H1 (cell line): Measurements from ENCODE around the gene ELOVL5. TPM values are rescaled to one million over a fixed set of nuclear protein-coding genes. Genes with fewer than 3 reads are reported as not detected.

Source experiments
- CTCF ChIA-PET: fragments of 300-600 bp; sonication (Branson Sonifier 250); formaldehyde crosslinking; loops from one replicate; lab custom pipeline; 2021; ENCODE audit not compliant: partially characterized antibody; lab: Charles Lee
- POLR2A ChIA-PET: fragments of 300-600 bp; sonication (Branson Sonifier 250); formaldehyde crosslinking; loops from one replicate; lab custom pipeline; 2021; ENCODE audit warnings: inconsistent platforms; ENCODE audit not compliant: partially characterized antibody; lab: Charles Lee
- DNase-seq, 2 experiments: peaks; one replicate each; pipeline versions ENCODE4 v3.0.0 to v3.0.0-alpha.2; 2010 to 2022; ENCODE audit warnings: low spot score in 2 of 2, low read depth in 1 of 2, mixed read lengths in 1 of 2
- FAIRE-seq: peaks from 2 replicates; lab custom pipeline; 2011; peaks lifted over from hg19 to GRCh38; lab: Jason Lieb, UNC
- H2AFZ ChIP-seq: 2 replicates; pipeline ENCODE4 v1.8.1; 2012; ENCODE audit warnings: low read length, inconsistent platforms
- H2AK5ac ChIP-seq: 2 replicates; pipeline ENCODE4 v1.6.1; 2013; ENCODE audit warnings: low read depth, low read length
- H2BK120ac ChIP-seq: replicated peaks from 2 replicates; pipeline ENCODE3; 2013; ENCODE audit warnings: low read depth, low read length, inconsistent platforms
- H2BK12ac ChIP-seq: 2 replicates; pipeline ENCODE4 v1.6.1; 2013; ENCODE audit warnings: low read depth, low read length
- H2BK15ac ChIP-seq: 2 replicates; pipeline ENCODE4 v1.6.1; 2013; ENCODE audit warnings: low read length
- H2BK20ac ChIP-seq: 2 replicates; pipeline ENCODE4 v1.6.1; 2013; ENCODE audit warnings: low read length
- H2BK5ac ChIP-seq: 2 replicates; pipeline ENCODE4 v1.6.1; 2013; ENCODE audit warnings: low read depth, low read length
- H3K14ac ChIP-seq: 2 replicates; pipeline ENCODE4 v1.6.1; 2013; ENCODE audit warnings: inconsistent platforms; ENCODE audit not compliant: insufficient read length
- H3K18ac ChIP-seq: 2 replicates; pipeline ENCODE4 v1.6.1; 2013; ENCODE audit warnings: low read length; ENCODE audit errors: extremely low read depth
- H3K23ac ChIP-seq: 2 replicates; pipeline ENCODE4 v1.6.1; 2013; ENCODE audit warnings: inconsistent platforms; ENCODE audit not compliant: insufficient read length
- H3K23me2 ChIP-seq: 2 replicates; pipeline ENCODE4 v1.6.1; 2013; ENCODE audit warnings: low read depth, low read length
- H3K27ac ChIP-seq: 2 replicates; pipeline ENCODE4 v1.6.1; 2011; ENCODE audit warnings: low read depth, low read length, inconsistent platforms
- H3K27me3 ChIP-seq, 4 experiments: replicated peaks in 1 of 4; 1 replicate in 1 of 4; 2 replicates in 3 of 4; pipeline versions ENCODE4 v1.6.1 to v1.8.1; 2011 to 2013; ENCODE audit warnings: low read length in 3 of 4, mild to moderate bottlenecking in 3 of 4, inconsistent platforms in 2 of 4, mixed read lengths in 2 of 4, moderate library complexity in 1 of 4; ENCODE audit not compliant: control insufficient read depth in 3 of 4, insufficient read depth in 3 of 4; ENCODE audit errors: extremely low read depth in 1 of 4
- H3K36me3 ChIP-seq, 4 experiments: 2 replicates each; pipeline versions ENCODE4 v1.6.1 to v1.8.1; 2011 to 2013; ENCODE audit warnings: mild to moderate bottlenecking in 4 of 4, low read length in 3 of 4, moderate library complexity in 2 of 4, control low read depth in 1 of 4, inconsistent platforms in 1 of 4; ENCODE audit not compliant: insufficient read depth in 4 of 4, control insufficient read depth in 2 of 4
- H3K4ac ChIP-seq: replicated peaks from 2 replicates; pipeline ENCODE3; 2013; ENCODE audit warnings: low read length, low read depth, mixed read lengths, inconsistent platforms; ENCODE audit not compliant: insufficient read length
- H3K4me1 ChIP-seq, 4 experiments: replicated peaks in 1 of 4; 1 replicate in 1 of 4; 2 replicates in 3 of 4; pipeline versions ENCODE4 v1.6.1 to v1.8.1; 2011 to 2013; ENCODE audit warnings: low read length in 3 of 4, inconsistent platforms in 2 of 4, mixed read lengths in 1 of 4; ENCODE audit not compliant: insufficient read depth in 4 of 4, control insufficient read depth in 3 of 4
- H3K4me2 ChIP-seq, 2 experiments: 2 replicates each; pipeline versions ENCODE4 v1.6.1 to v1.8.1; 2011 to 2013; ENCODE audit warnings: low read depth in 2 of 2, low read length in 2 of 2, control low read depth in 1 of 2, inconsistent platforms in 1 of 2, mild to moderate bottlenecking in 1 of 2; ENCODE audit not compliant: insufficient read depth in 1 of 2
- H3K4me3 ChIP-seq, 4 experiments: fragments of 200-600, 300-600 bp in 1 of 4; sonication (generic), shearing (Covaris generic), sonication (Bioruptor Twin) in 1 of 4; 2 replicates each; pipeline versions ENCODE4 v1.5.1 to v1.8.1; 2011 to 2016; ENCODE audit warnings: low read length in 4 of 4, low read depth in 3 of 4, control low read depth in 2 of 4, inconsistent platforms in 2 of 4, mild to moderate bottlenecking in 2 of 4, mixed read lengths in 1 of 4, moderate library complexity in 1 of 4; ENCODE audit not compliant: insufficient read depth in 2 of 4; ENCODE audit errors: extremely low read depth in 1 of 4
- H3K56ac ChIP-seq: replicated peaks from 2 replicates; pipeline ENCODE3; 2013; ENCODE audit warnings: low read depth, mild to moderate bottlenecking, mixed read lengths, low read length, inconsistent platforms; ENCODE audit not compliant: insufficient read length
- H3K79me1 ChIP-seq: 2 replicates; pipeline ENCODE4 v1.6.1; 2013; ENCODE audit warnings: low read depth, low read length, control low read depth
- H3K79me2 ChIP-seq, 2 experiments: 2 replicates each; pipeline versions ENCODE4 v1.6.1 to v1.8.1; 2012 to 2013; ENCODE audit warnings: low read length in 2 of 2, mild to moderate bottlenecking in 2 of 2, inconsistent platforms in 1 of 2; ENCODE audit not compliant: insufficient read depth in 2 of 2, control insufficient read depth in 1 of 2
- H3K9ac ChIP-seq, 4 experiments: replicated peaks in 1 of 4; 1 replicate in 1 of 4; 2 replicates in 3 of 4; pipeline versions ENCODE4 v1.6.1 to v1.8.1; 2011 to 2013; ENCODE audit warnings: low read depth in 3 of 4, low read length in 3 of 4, control low read depth in 2 of 4, mild to moderate bottlenecking in 2 of 4, moderate library complexity in 2 of 4, inconsistent platforms in 1 of 4; ENCODE audit errors: extremely low read depth in 1 of 4
- H3K9me3 ChIP-seq, 2 experiments: 2 replicates each; pipeline versions ENCODE4 v1.6.1 to v1.8.1; 2012 to 2013; ENCODE audit warnings: mild to moderate bottlenecking in 2 of 2, moderate library complexity in 2 of 2, control low read depth in 1 of 2, inconsistent platforms in 1 of 2, low read depth in 1 of 2, low read length in 1 of 2, mixed read lengths in 1 of 2; ENCODE audit not compliant: insufficient read depth in 2 of 2
- H4K20me1 ChIP-seq, 2 experiments: replicated peaks in 1 of 2; 2 replicates each; pipeline versions ENCODE3 to v1.8.1; 2011 to 2013; ENCODE audit warnings: inconsistent platforms in 2 of 2, low read length in 2 of 2, mild to moderate bottlenecking in 1 of 2; ENCODE audit not compliant: insufficient read depth in 2 of 2, control insufficient read depth in 1 of 2
- H4K5ac ChIP-seq: 2 replicates; pipeline ENCODE4 v1.6.1; 2013; ENCODE audit warnings: low read length, low read depth, mixed read lengths, inconsistent platforms; ENCODE audit not compliant: insufficient read length
- H4K8ac ChIP-seq: 2 replicates; pipeline ENCODE4 v1.8.0; 2013; ENCODE audit warnings: mild to moderate bottlenecking, moderate library complexity, low read length, inconsistent platforms; ENCODE audit not compliant: insufficient read depth; ENCODE audit errors: extremely low read depth
- H4K91ac ChIP-seq: replicated peaks from 2 replicates; pipeline ENCODE3; 2013; ENCODE audit warnings: low read length, mixed read lengths, inconsistent platforms; ENCODE audit not compliant: insufficient read length
- CREB1 ChIP-seq: IDR thresholded peaks from 2 replicates; pipeline ENCODE4 v1.6.1; 2012; ENCODE audit warnings: inconsistent platforms
- KDM5A ChIP-seq: fragments of 200-600 bp; IDR thresholded peaks from 2 replicates; pipeline ENCODE4 v1.7.1; 2012; ENCODE audit warnings: mild to moderate bottlenecking, low read length, inconsistent platforms, mixed read lengths
- NANOG ChIP-seq: IDR thresholded peaks from 2 replicates; pipeline ENCODE4 v1.6.1; 2011; ENCODE audit warnings: low read length, low read depth, mild to moderate bottlenecking, inconsistent platforms; ENCODE audit not compliant: insufficient read depth, poor library complexity, severe bottlenecking
- RBBP5 ChIP-seq: IDR thresholded peaks from 2 replicates; pipeline ENCODE4 v1.7.1; 2012; ENCODE audit warnings: low read depth, mild to moderate bottlenecking, inconsistent platforms, low read length, moderate library complexity, borderline replicate concordance
- RFX5 ChIP-seq: IDR thresholded peaks from 2 replicates; pipeline ENCODE4 v1.6.1; 2011; ENCODE audit warnings: low read depth, low read length, improper control_type of control experiment, borderline replicate concordance
- SAP30 ChIP-seq: fragments of 300-600 bp; sonication (generic); IDR thresholded peaks from 2 replicates; pipeline ENCODE4 v1.7.1; 2012; ENCODE audit warnings: low read length, moderate library complexity, mild to moderate bottlenecking, inconsistent platforms; ENCODE audit not compliant: insufficient read depth, insufficient replicate concordance
- TAF7 ChIP-seq: optimal IDR thresholded peaks from 2 replicates; pipeline ENCODE3; 2011; ENCODE audit warnings: low read depth, mild to moderate bottlenecking, inconsistent platforms, low read length, moderate library complexity, borderline replicate concordance
- WGBS, 2 experiments: shearing (Covaris generic) in 1 of 2; methylation state at CpG; one replicate each; pipeline versions ENCODE4 v1.1.6 to v1.1.7; 2013 to 2015; ENCODE audit warnings: low lambda C conversion rate in 2 of 2, mixed read lengths in 2 of 2, inconsistent platforms in 1 of 2, low coverage in 1 of 2, missing lambda C conversion rate in 1 of 2; ENCODE audit not compliant: insufficient replicate concordance in 2 of 2, insufficient coverage in 1 of 2, insufficient read length in 1 of 2; ENCODE audit errors: extremely low coverage in 1 of 2, missing lambda C conversion rate in 1 of 2; 5-methylcytosine and 5-hydroxymethylcytosine counted together
- polyA plus RNA-seq, 7 experiments: library from polyadenylated mRNA; depleted of rRNA in 3 of 7; stranded (reverse) in 5 of 7; unstranded in 2 of 7; fragments of >200 nt in 5 of 7; fragments of 200-250 nt in 2 of 7; gene quantifications; 1 replicate in 5 of 7; 2 replicates in 1 of 7; 4 replicates in 1 of 7; pipeline versions ENCODE4 v1.2.1 to v1.2.3, GENCODE V29; 2011 to 2013; ENCODE audit warnings: missing spikeins in 2 of 7, mixed read lengths in 2 of 7
- total RNA-seq: library from RNA; stranded (reverse); fragmentation: NEBNext Ultra II Directional; extraction: Animal tissue kit (Norgen Biotek cat#: 25700); gene quantifications from 2 replicates; pipeline ENCODE4 v1.2.1, GENCODE V29; 2021

The ELOVL5 gene
- total and polyA plus RNA-seq, 2 of the 8 experiments (the other 6 are each of a cell fraction or from before 2014, with no cell fraction given), result 113 to 156 TPM

DNA sequence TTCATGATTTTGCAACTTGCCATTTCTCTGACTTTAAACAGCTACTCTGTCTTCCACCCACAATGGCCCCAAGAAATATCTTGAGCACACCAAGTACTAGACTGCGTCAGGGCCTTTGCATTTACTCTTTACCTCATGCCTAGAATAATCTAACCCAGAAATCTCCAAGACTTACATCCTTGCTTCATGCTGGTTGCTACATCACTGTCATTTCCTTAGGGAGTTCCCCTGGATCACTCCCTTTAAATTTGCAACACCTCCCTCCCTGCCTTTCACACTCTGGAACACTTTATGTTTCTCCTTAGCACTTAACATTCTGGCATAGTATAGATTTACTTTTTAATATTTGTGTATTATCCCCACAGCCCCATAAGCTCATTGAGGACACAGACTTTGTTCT is 4.9 kb upstream of the ELOVL5 start:
- H3K4me2 ChIP-seq, result no peak overlapping the region
- POLR2A ChIA-PET, result no interaction called here
- no peak overlapping the region for H2AK5ac ChIP-seq
- H4K8ac ChIP-seq, result no peak overlapping the region
- FAIRE-seq, result no peak
- H2AFZ ChIP-seq, result no peak overlapping the region
- H3K4ac ChIP-seq, result no peak overlapping the region
- peaks cover 0 to 4% (median 0%) of the 10 kb centered on the region in 4 experiments; a peak in 2 of 7 replicates for H3K4me1 ChIP-seq
- no peak overlapping the region for H2BK15ac ChIP-seq
- no peak overlapping the region for H4K5ac ChIP-seq
- H2BK5ac ChIP-seq, result no peak overlapping the region
- no peak overlapping the region for H3K14ac ChIP-seq
- no peak overlapping the region for H3K4me3 ChIP-seq
- TF ChIP-seq KDM5A, result no peak
- TF ChIP-seq RFX5, result no peak
- no peak for TF ChIP-seq CREB1
- no peak for TF ChIP-seq RBBP5
- TF ChIP-seq NANOG, result no peak
- no peak for TF ChIP-seq SAP30
- TF ChIP-seq TAF7, result no peak
- no peaks in the 10 kb centered on the region for H3K79me1 ChIP-seq
- no peaks in the 10 kb centered on the region for H3K79me2 ChIP-seq
- H2BK20ac ChIP-seq, result no peak overlapping the region
- no peaks in the 10 kb centered on the region for H3K36me3 ChIP-seq
- no peak overlapping the region for H4K91ac ChIP-seq
- CTCF ChIA-PET, result no interaction called here
- H3K23me2 ChIP-seq, result peaks cover 3% of the 10 kb centered on the region; the same call in 1 of the 2 replicates
- no peak overlapping the region for H3K9ac ChIP-seq
- no peak overlapping the region for H2BK120ac ChIP-seq
- 95% methylated on average over 1 of the region's 1 CpG; no CpG with 5 or more reads in 1 of the 2 experiments for WGBS, 2 experiments
- no peaks in the 10 kb centered on the region for H3K9me3 ChIP-seq
- H3K56ac ChIP-seq, result peak overlapping the region; percentile 17
- no peak overlapping the region for H3K27ac ChIP-seq
- no peak overlapping the region for H3K23ac ChIP-seq
- H2BK12ac ChIP-seq, result no peak overlapping the region
- H4K20me1 ChIP-seq, result no peaks in the 10 kb centered on the region
- DNase-seq, result no peak
- peaks cover 0 to 11% (median 7%) of the 10 kb centered on the region in 4 experiments; a peak in 4 of 7 replicates for H3K27me3 ChIP-seq
- H3K18ac ChIP-seq, result no peak overlapping the region
